WTC11 (cell line): ENCODE measurements around the gene MAML2. TPM values are rescaled to one million over a fixed set of nuclear protein-coding genes. Genes with fewer than 3 reads are reported as not detected.

Experiments used
- ATAC-seq: fragments of 200-7000 bp; cut with Tn5 transposase; 2 replicates; pipeline ENCODE4 v1.10.0; 2021; ENCODE audit warnings: mild to moderate bottlenecking, moderate library complexity
- CTCF ChIA-PET: fragments of 300-600 bp; sonication (Branson Sonifier 250); formaldehyde crosslinking; loops from one replicate; lab custom pipeline; 2021; ENCODE audit warnings: antibody characterized with exemption; lab: Charles Lee
- POLR2A ChIA-PET: fragments of 350-600 bp; sonication (Branson Sonifier 250); formaldehyde crosslinking; loops from one replicate; lab custom pipeline; 2021; ENCODE audit warnings: antibody characterized with exemption; lab: Charles Lee
- DNase-seq: peaks from one replicate; pipeline ENCODE4 v3.0.0; 2021; ENCODE audit warnings: low spot score
- H3K27ac Mint-ChIP-seq: 2 replicates; pipeline ENCODE4 v1.8.0; 2021; ENCODE audit warnings: mixed read lengths
- H3K27me3 Mint-ChIP-seq: 2 replicates; pipeline ENCODE4 v1.8.0; 2021; ENCODE audit warnings: low read depth, mild to moderate bottlenecking, moderate library complexity, mixed read lengths
- H3K36me3 Mint-ChIP-seq: 2 replicates; pipeline ENCODE4 v1.8.0; 2021; ENCODE audit warnings: mixed read lengths
- H3K4me1 Mint-ChIP-seq: 2 replicates; pipeline ENCODE4 v1.8.0; 2022; ENCODE audit warnings: mixed read lengths
- H3K4me3 Mint-ChIP-seq: 2 replicates; pipeline ENCODE4 v1.8.0; 2021; ENCODE audit warnings: mild to moderate bottlenecking, moderate library complexity, mixed read lengths
- H3K9me3 Mint-ChIP-seq: 2 replicates; pipeline ENCODE4 v1.8.0; 2021; ENCODE audit warnings: mixed read lengths
- CREB1 ChIP-seq: sonication (generic); formaldehyde crosslinking; IDR thresholded peaks from 2 replicates; pipeline ENCODE4 v1.8.0; 2023; ENCODE audit warnings: mild to moderate bottlenecking, missing genetic modification reagents
- CREM ChIP-seq: sonication (generic); formaldehyde crosslinking; IDR thresholded peaks from 2 replicates; pipeline ENCODE4 v1.8.1; 2022; ENCODE audit warnings: mild to moderate bottlenecking, missing genetic modification reagents, moderate library complexity
- E2F4 ChIP-seq: sonication (generic); formaldehyde crosslinking; IDR thresholded peaks from 2 replicates; pipeline ENCODE4 v1.8.1; 2022; ENCODE audit warnings: low read depth, mild to moderate bottlenecking, moderate library complexity, missing genetic modification reagents, borderline replicate concordance
- ETV6 ChIP-seq: sonication (generic); formaldehyde crosslinking; IDR thresholded peaks from 2 replicates; pipeline ENCODE4 v1.8.1; 2022; ENCODE audit warnings: mild to moderate bottlenecking, missing genetic modification reagents
- FOXK1 ChIP-seq: sonication (generic); formaldehyde crosslinking; IDR thresholded peaks from 2 replicates; pipeline ENCODE4 v1.8.0; 2022; ENCODE audit warnings: mild to moderate bottlenecking, moderate library complexity, missing genetic modification reagents
- GTF2I ChIP-seq: fragments of 250-450 bp; sonication (Bioruptor Pico); conservative IDR thresholded peaks from 2 replicates; pipeline ENCODE4 v1.4.0; 2021; ENCODE audit warnings: mild to moderate bottlenecking
- JUN ChIP-seq: sonication (generic); formaldehyde crosslinking; IDR thresholded peaks from 2 replicates; pipeline ENCODE4 v1.8.0; 2023; ENCODE audit warnings: mild to moderate bottlenecking, missing genetic modification reagents
- MLX ChIP-seq: sonication (generic); formaldehyde crosslinking; IDR thresholded peaks from 2 replicates; pipeline ENCODE4 v1.8.1; 2023; ENCODE audit warnings: mild to moderate bottlenecking, missing genetic modification reagents, moderate library complexity
- NFATC4 ChIP-seq: fragments of 250-450 bp; sonication (Bioruptor Pico); IDR thresholded peaks from 2 replicates; pipeline ENCODE4 v1.9.0; 2021; ENCODE audit warnings: mild to moderate bottlenecking
- OVOL2 ChIP-seq: fragments of 250-450 bp; sonication (Bioruptor Pico); IDR thresholded peaks from 2 replicates; pipeline ENCODE4 v1.9.0; 2021; ENCODE audit warnings: mild to moderate bottlenecking, borderline replicate concordance
- PREB ChIP-seq: sonication (generic); formaldehyde crosslinking; IDR thresholded peaks from 2 replicates; pipeline ENCODE4 v1.8.1; 2022; ENCODE audit warnings: mild to moderate bottlenecking, missing genetic modification reagents, moderate library complexity, borderline replicate concordance
- SMAD4 ChIP-seq: sonication (generic); formaldehyde crosslinking; IDR thresholded peaks from 2 replicates; pipeline ENCODE4 v1.8.0; 2022; ENCODE audit warnings: mild to moderate bottlenecking, missing genetic modification reagents
- USF1 ChIP-seq: sonication (generic); formaldehyde crosslinking; IDR thresholded peaks from 2 replicates; pipeline ENCODE4 v1.8.0; 2022; ENCODE audit warnings: mild to moderate bottlenecking, missing genetic modification reagents
- ZNF219 ChIP-seq: sonication (generic); formaldehyde crosslinking; IDR thresholded peaks from 2 replicates; pipeline ENCODE4 v1.8.0; 2023; ENCODE audit warnings: missing genetic modification reagents, mild to moderate bottlenecking, borderline replicate concordance
- ZNF416 ChIP-seq: fragments of 250-450 bp; sonication (Bioruptor Pico); IDR thresholded peaks from 2 replicates; pipeline ENCODE4 v1.9.0; 2021; ENCODE audit warnings: mild to moderate bottlenecking, inconsistent platforms
- ZNF671 ChIP-seq: fragments of 250-450 bp; sonication (Bioruptor Pico); IDR thresholded peaks from 2 replicates; pipeline ENCODE4 v1.8.0; 2021; ENCODE audit warnings: mild to moderate bottlenecking
- total RNA-seq: library from RNA; stranded (reverse); gene quantifications from 3 replicates; pipeline ENCODE4 v1.2.3, GENCODE V29; 2021
- TF ChIP-seq, protein P1 (sequence below): fragments of 250-450 bp; sonication (Bioruptor Pico); IDR thresholded peaks from 2 replicates; pipeline ENCODE4 v1.9.0; 2021; ENCODE audit warnings: mild to moderate bottlenecking
- TF ChIP-seq, protein P2 (sequence below): sonication (generic); formaldehyde crosslinking; IDR thresholded peaks from 2 replicates; pipeline ENCODE4 v1.8.1; 2023; ENCODE audit warnings: mild to moderate bottlenecking, missing genetic modification reagents, moderate library complexity
- TF ChIP-seq, protein P3 (sequence below): sonication (generic); formaldehyde crosslinking; IDR thresholded peaks from 2 replicates; pipeline ENCODE4 v1.8.1; 2023; ENCODE audit warnings: mild to moderate bottlenecking, missing genetic modification reagents

Gene MAML2
- total RNA-seq, 1 experiment from 2014 or later: 8.1 TPM

GRCh38 chr11:96316869-96317268, 26.1 kb downstream of the MAML2 start (continued):
- TF ChIP-seq MLX (CRISPR knock-in tag): no peak
- TF ChIP-seq, all 79 proteins: peak for 0

- no peaks in the 10 kb centered on the region for H3K36me3 Mint-ChIP-seq
- no peak for DNase-seq
- CTCF ChIA-PET: interaction anchor here (1.4 to 5.7 kb wide), 2 partner anchors 27 to 79 kb away, joined by 3 to 33 read pairs; partner anchors contain the start of gene MAML2
- H3K27ac Mint-ChIP-seq: no peak overlapping the region
- TF ChIP-seq ZNF219 (CRISPR knock-in tag) (no peak), ZNF671 (CRISPR knock-in tag) (no peak), USF1 (CRISPR knock-in tag) (no peak), OVOL2 (CRISPR knock-in tag) (no peak), CREB1 (no peak), ZNF416 (CRISPR knock-in tag) (no peak), GTF2I (no peak), JUN (CRISPR knock-in tag) (no peak), ETV6 (CRISPR knock-in tag) (no peak), CREM (CRISPR knock-in tag) (no peak), NFATC4 (no peak), SMAD4 (no peak), E2F4 (no peak), PREB (CRISPR knock-in tag) (no peak), FOXK1 (no peak)
- TF ChIP-seq, protein P1, sequence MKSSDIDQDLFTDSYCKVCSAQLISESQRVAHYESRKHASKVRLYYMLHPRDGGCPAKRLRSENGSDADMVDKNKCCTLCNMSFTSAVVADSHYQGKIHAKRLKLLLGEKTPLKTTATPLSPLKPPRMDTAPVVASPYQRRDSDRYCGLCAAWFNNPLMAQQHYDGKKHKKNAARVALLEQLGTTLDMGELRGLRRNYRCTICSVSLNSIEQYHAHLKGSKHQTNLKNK (CRISPR knock-in tag): no peak
- TF ChIP-seq, protein P2, sequence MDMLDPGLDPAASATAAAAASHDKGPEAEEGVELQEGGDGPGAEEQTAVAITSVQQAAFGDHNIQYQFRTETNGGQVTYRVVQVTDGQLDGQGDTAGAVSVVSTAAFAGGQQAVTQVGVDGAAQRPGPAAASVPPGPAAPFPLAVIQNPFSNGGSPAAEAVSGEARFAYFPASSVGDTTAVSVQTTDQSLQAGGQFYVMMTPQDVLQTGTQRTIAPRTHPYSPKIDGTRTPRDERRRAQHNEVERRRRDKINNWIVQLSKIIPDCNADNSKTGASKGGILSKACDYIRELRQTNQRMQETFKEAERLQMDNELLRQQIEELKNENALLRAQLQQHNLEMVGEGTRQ (CRISPR knock-in tag): no peak
- TF ChIP-seq, protein P3, sequence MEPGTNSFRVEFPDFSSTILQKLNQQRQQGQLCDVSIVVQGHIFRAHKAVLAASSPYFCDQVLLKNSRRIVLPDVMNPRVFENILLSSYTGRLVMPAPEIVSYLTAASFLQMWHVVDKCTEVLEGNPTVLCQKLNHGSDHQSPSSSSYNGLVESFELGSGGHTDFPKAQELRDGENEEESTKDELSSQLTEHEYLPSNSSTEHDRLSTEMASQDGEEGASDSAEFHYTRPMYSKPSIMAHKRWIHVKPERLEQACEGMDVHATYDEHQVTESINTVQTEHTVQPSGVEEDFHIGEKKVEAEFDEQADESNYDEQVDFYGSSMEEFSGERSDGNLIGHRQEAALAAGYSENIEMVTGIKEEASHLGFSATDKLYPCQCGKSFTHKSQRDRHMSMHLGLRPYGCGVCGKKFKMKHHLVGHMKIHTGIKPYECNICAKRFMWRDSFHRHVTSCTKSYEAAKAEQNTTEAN (CRISPR knock-in tag): no peak
- H3K9me3 Mint-ChIP-seq: no peaks in the 10 kb centered on the region
- POLR2A ChIA-PET: no interaction called here
- no peak for ATAC-seq
- H3K27me3 Mint-ChIP-seq: no peaks in the 10 kb centered on the region
- peaks cover 63% of the 10 kb centered on the region for H3K4me1 Mint-ChIP-seq
- no peak overlapping the region for H3K4me3 Mint-ChIP-seq
Observed at GRCh38 chr11:96315476-96315875, 27.5 kb downstream of the MAML2 start.
